ENCODE results near the gene FETUB. TPM values are rescaled to one million over a fixed set of nuclear protein-coding genes. Genes with fewer than 3 reads are reported as not detected.

The FETUB gene
- polyA plus RNA-seq, 3 donors = not detected

- H3K9me3 Mint-ChIP-seq = peaks cover 0 to 2% (median 0%) of the 10 kb centered on the region in 7 donors
- no peak for DNase-seq
- Histone ChIP-seq H3K27ac (ENCODE audit: low read depth in 1 of 2, low read length in 2 of 2) (no peak overlapping the region), H3K9ac (ENCODE audit: insufficient read depth, low read length, poor library complexity, severe bottlenecking) (no peak overlapping the region), H3K4me3 (replicated peaks in 1 of 3; ENCODE audit: low read depth in 2 of 3, low read length in 3 of 3) (no peak overlapping the region), H3K4me1 (ENCODE audit: control insufficient read depth in 1 of 2, insufficient read depth in 2 of 2, low read length in 2 of 2) (no peaks in the 10 kb centered on the region), H4K20me1 (ENCODE audit: insufficient read depth, low read length) (no peaks in the 10 kb centered on the region), H3K27me3 (ENCODE audit: control insufficient read depth in 2 of 2, insufficient read depth in 2 of 2, low read length in 2 of 2) (no peaks in the 10 kb centered on the region), H3K9me3 (replicated peaks in 1 of 2; ENCODE audit: control insufficient read depth in 1 of 2, insufficient read depth in 1 of 2, low read length in 2 of 2) (no peaks in the 10 kb centered on the region), H2AFZ (ENCODE audit: insufficient read depth, low read depth, low read length, poor library complexity, severe bottlenecking) (no peak overlapping the region), H3K4me2 (replicated peaks; ENCODE audit: extremely low read depth, low read length, poor library complexity, severe bottlenecking) (no peak overlapping the region), H3K36me3 (replicated peaks in 1 of 2; ENCODE audit: control insufficient read depth in 1 of 2, insufficient read depth in 2 of 2, low read length in 2 of 2) (no peaks in the 10 kb centered on the region), H3K79me2 (ENCODE audit: insufficient read depth, low read length) (no peaks in the 10 kb centered on the region)
- H3K27ac Mint-ChIP-seq = no peak overlapping the region
- 94% methylated on average over 2 of the region's 4 CpGs for WGBS (ENCODE audit: insufficient coverage)
- intact Hi-C loops (cut with micrococcal nuclease) = no loop called here
- no peaks in the 10 kb centered on the region for H3K36me3 Mint-ChIP-seq
- peaks cover 0 to 7% (median 7%) of the 10 kb centered on the region in 3 donors for H3K27me3 Mint-ChIP-seq (ENCODE audit: low read depth in 3 of 3)
- TF ChIP-seq CTCF (IDR thresholded peaks at IDR 0.05) = no peak
- peaks cover 3% of the 10 kb centered on the region for H3K4me1 Mint-ChIP-seq
- no peak overlapping the region for H3K4me3 Mint-ChIP-seq
Measured at GRCh38 chr3:186598794-186599141, 41.4 kb upstream of the FETUB start.

- Histone ChIP-seq H3K27ac (ENCODE audit: low read depth in 1 of 2, low read length in 2 of 2) (no peak overlapping the region), H3K4me1 (ENCODE audit: control insufficient read depth in 1 of 2, insufficient read depth in 2 of 2, low read length in 2 of 2) (no peaks in the 10 kb centered on the region), H3K9ac (ENCODE audit: insufficient read depth, low read length, poor library complexity, severe bottlenecking) (no peak overlapping the region), H3K27me3 (ENCODE audit: control insufficient read depth in 2 of 2, insufficient read depth in 2 of 2, low read length in 2 of 2) (no peaks in the 10 kb centered on the region), H3K4me2 (replicated peaks; ENCODE audit: extremely low read depth, low read length, poor library complexity, severe bottlenecking) (no peak overlapping the region), H4K20me1 (ENCODE audit: insufficient read depth, low read length) (no peaks in the 10 kb centered on the region), H2AFZ (ENCODE audit: insufficient read depth, low read depth, low read length, poor library complexity, severe bottlenecking) (no peak overlapping the region), H3K9me3 (replicated peaks in 1 of 2; ENCODE audit: control insufficient read depth in 1 of 2, insufficient read depth in 1 of 2, low read length in 2 of 2) (no peaks in the 10 kb centered on the region), H3K79me2 (ENCODE audit: insufficient read depth, low read length) (no peaks in the 10 kb centered on the region), H3K4me3 (replicated peaks in 1 of 3; ENCODE audit: low read depth in 2 of 3, low read length in 3 of 3) (no peak overlapping the region), H3K36me3 (replicated peaks in 1 of 2; ENCODE audit: control insufficient read depth in 1 of 2, insufficient read depth in 2 of 2, low read length in 2 of 2) (no peaks in the 10 kb centered on the region)
- no peak for DNase-seq
- intact Hi-C loops (cut with micrococcal nuclease) = no loop called here
- no peak for TF ChIP-seq CTCF (IDR thresholded peaks at IDR 0.05)
- Mint-ChIP-seq H3K27ac (no peak overlapping the region), H3K27me3 (ENCODE audit: low read depth in 3 of 3) (peaks cover 0 to 7% (median 7%) of the 10 kb centered on the region in 3 donors), H3K4me3 (no peak overlapping the region), H3K36me3 (no peaks in the 10 kb centered on the region), H3K4me1 (peaks cover 3% of the 10 kb centered on the region), H3K9me3 (peaks cover 0 to 2% (median 1%) of the 10 kb centered on the region in 7 donors)
- WGBS (ENCODE audit: insufficient coverage) = 97% methylated on average over 7 of the region's 12 CpGs
Measured at GRCh38 chr3:186599142-186599784, 40.9 kb upstream of the FETUB start.

All from CD14-positive monocyte (primary cell).